HepG2 (cell line): ENCODE data around the gene CD248. TPM values are rescaled to one million over a fixed set of nuclear protein-coding genes. Genes with fewer than 3 reads are reported as not detected.

Experiments
- DR1 ChIP-seq: sonication (generic); formaldehyde crosslinking; IDR thresholded peaks from 2 replicates; pipeline ENCODE4 v1.8.0; 2021; ENCODE audit warnings: mild to moderate bottlenecking, missing genetic modification reagents, inconsistent platforms
- FOSL1 ChIP-seq: sonication (generic); formaldehyde crosslinking; IDR thresholded peaks from 2 replicates; pipeline ENCODE4 v1.9.0; 2021; ENCODE audit warnings: missing genetic modification reagents, borderline replicate concordance
- MAFF ChIP-seq: IDR thresholded peaks from 2 replicates; pipeline ENCODE4 v1.6.1; 2011; ENCODE audit warnings: low read depth, low read length, improper control_type of control experiment
- MEIS1 ChIP-seq: sonication (generic); formaldehyde crosslinking; IDR thresholded peaks from 2 replicates; pipeline ENCODE4 v1.9.0; 2021; ENCODE audit warnings: mild to moderate bottlenecking, missing genetic modification reagents, moderate library complexity, borderline replicate concordance
- RFXANK ChIP-seq: IDR thresholded peaks from 2 replicates; pipeline ENCODE4 v1.6.1; 2016
- TAF15 ChIP-seq: fragments of 200-400 bp; formaldehyde crosslinking; IDR thresholded peaks from one replicate; pipeline ENCODE4 v1.6.1; 2018; ENCODE audit warnings: mild to moderate bottlenecking, low read depth, low read length; ENCODE audit not compliant: poor library complexity, severe bottlenecking
- ZBTB7B ChIP-seq: sonication (generic); formaldehyde crosslinking; IDR thresholded peaks from 2 replicates; pipeline ENCODE4 v1.4.0; 2020; ENCODE audit warnings: missing genetic modification reagents
- ZC3H4 ChIP-seq: sonication (generic); formaldehyde crosslinking; IDR thresholded peaks from 2 replicates; pipeline ENCODE4 v1.4.0; 2020; ENCODE audit warnings: missing genetic modification reagents, borderline replicate concordance
- ZKSCAN8 ChIP-seq: IDR thresholded peaks from 2 replicates; pipeline ENCODE4 v1.6.1; 2016; ENCODE audit warnings: borderline replicate concordance, missing genetic modification reagents, missing compliant biosample characterization
- ZMAT3 ChIP-seq: sonication (generic); formaldehyde crosslinking; conservative IDR thresholded peaks from 2 replicates; pipeline ENCODE4 v1.7.0; 2021; ENCODE audit warnings: missing genetic modification reagents
- ZMYM2 ChIP-seq: sonication (generic); formaldehyde crosslinking; IDR thresholded peaks from 2 replicates; pipeline ENCODE4 v1.8.0; 2022; ENCODE audit warnings: mild to moderate bottlenecking, missing genetic modification reagents
- ZNF282 ChIP-seq: fragments of 450-650 bp; IDR thresholded peaks from 2 replicates; pipeline ENCODE4 v1.6.1; 2018; ENCODE audit not compliant: partially characterized antibody
- ZNF335 ChIP-seq: sonication (generic); formaldehyde crosslinking; IDR thresholded peaks from 2 replicates; pipeline ENCODE4 v1.4.0; 2020; ENCODE audit warnings: missing genetic modification reagents
- ZNF441 ChIP-seq: sonication (generic); formaldehyde crosslinking; IDR thresholded peaks from 2 replicates; pipeline ENCODE4 v1.7.0; 2021; ENCODE audit warnings: missing genetic modification reagents, borderline replicate concordance
- ZNF567 ChIP-seq: sonication (generic); formaldehyde crosslinking; IDR thresholded peaks from 2 replicates; pipeline ENCODE4 v1.8.1; 2023; ENCODE audit warnings: mild to moderate bottlenecking, missing genetic modification reagents, borderline replicate concordance
- ZNF713 ChIP-seq: sonication (generic); formaldehyde crosslinking; IDR thresholded peaks from 2 replicates; pipeline ENCODE4 v1.4.0; 2020; ENCODE audit warnings: mild to moderate bottlenecking, missing genetic modification reagents
- ZNF788 ChIP-seq: sonication (generic); formaldehyde crosslinking; IDR thresholded peaks from 2 replicates; pipeline ENCODE4 v1.5.0; 2020; ENCODE audit warnings: mild to moderate bottlenecking, missing genetic modification reagents, borderline replicate concordance
- polyA plus RNA-seq, 8 experiments: library from polyadenylated mRNA; depleted of rRNA in 3 of 8; stranded (reverse) in 7 of 8; unstranded in 1 of 8; fragments of >200 nt; fragmentation: Illumina TruSeq in 4 of 8; extraction: Trizol in 4 of 8; gene quantifications; 2 replicates each; pipeline versions ENCODE4 v1.2.1 to v1.2.3, GENCODE V29; 2011 to 2016; ENCODE audit warnings: low read depth in 4 of 8, missing spikeins in 1 of 8, mixed read lengths in 1 of 8; ENCODE audit not compliant: insufficient read depth in 1 of 8
- total RNA-seq, 5 experiments: library from RNA; depleted of rRNA; stranded (reverse); fragments of >200 nt; fragmentation: Illumina TruSeq; extraction: Trizol; gene quantifications; 2 replicates each; pipeline ENCODE4 v1.2.3, GENCODE V29; 2016; ENCODE audit warnings: low read depth in 1 of 5
- TF ChIP-seq, protein P1 (sequence below): sonication (generic); formaldehyde crosslinking; conservative IDR thresholded peaks from 2 replicates; pipeline ENCODE4 v1.4.0; 2020; ENCODE audit warnings: mild to moderate bottlenecking, missing genetic modification reagents, moderate library complexity
- TF ChIP-seq, protein P2 (sequence below): IDR thresholded peaks from 2 replicates; pipeline ENCODE4 v1.6.1; 2016; ENCODE audit warnings: low read depth
- TF ChIP-seq, protein P3 (sequence below): IDR thresholded peaks from 2 replicates; pipeline ENCODE4 v1.6.1; 2016
- TF ChIP-seq, protein P4 (sequence below): sonication (generic); formaldehyde crosslinking; conservative IDR thresholded peaks from 2 replicates; pipeline ENCODE4 v1.4.0; 2020; ENCODE audit warnings: missing genetic modification reagents

Gene CD248
- total and polyA plus RNA-seq, 2 of the 13 experiments (the other 11 are each of a cell fraction or from before 2014, with no cell fraction given), result 0.25 to 0.35 TPM

DNA sequence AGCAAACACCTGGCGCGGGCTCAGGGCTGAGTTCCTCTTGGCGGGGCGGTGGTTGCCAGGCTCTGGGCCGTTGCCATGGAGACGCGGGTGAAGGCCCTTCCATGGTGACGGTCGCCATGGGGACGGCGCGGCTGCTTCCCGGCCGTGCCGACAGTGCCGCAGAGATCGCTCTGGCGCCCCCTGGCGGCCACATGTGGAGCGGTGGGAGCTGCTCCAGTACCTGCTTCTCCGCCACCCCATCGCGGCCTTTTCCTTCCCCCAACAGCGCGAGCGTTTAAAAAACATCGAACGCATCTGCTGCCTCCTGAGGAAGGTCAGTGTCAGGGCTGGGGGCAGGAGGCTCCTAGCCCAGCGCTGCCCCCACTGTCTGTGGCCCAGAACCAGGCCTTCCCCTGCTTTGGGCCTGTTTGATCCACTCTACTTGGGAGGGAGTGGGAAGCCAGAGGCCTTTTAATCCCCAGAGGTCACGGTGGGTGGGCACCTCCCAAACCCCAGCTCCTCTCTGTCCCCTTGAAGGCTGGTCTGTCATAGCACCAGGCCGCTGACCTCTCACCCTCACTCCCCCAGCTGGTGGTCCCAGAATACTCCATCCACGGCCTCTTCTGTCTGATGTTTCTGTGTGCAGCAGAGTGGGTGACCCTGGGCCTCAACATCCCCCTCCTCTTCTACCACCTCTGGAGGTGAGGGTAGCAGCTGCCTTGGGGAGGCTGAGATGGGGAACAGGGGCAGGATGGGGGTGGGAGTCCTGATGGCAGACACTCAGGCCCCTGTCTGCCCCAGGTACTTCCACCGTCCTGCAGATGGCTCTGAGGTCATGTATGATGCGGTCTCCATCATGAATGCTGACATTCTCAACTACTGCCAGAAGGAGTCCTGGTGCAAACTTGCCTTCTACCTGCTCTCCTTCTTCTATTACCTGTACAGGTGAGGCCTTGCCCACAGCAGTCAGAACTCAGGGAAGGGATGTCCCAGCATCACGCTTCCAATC lies 34.1 kb downstream of the CD248 start (continued):
- TF ChIP-seq ZMYM2 (CRISPR knock-in tag) (no peak), ZNF282 (no peak), ZMAT3 (0 out of 2 replicates have a peak, but pooled peaks have one; percentile 2), ZNF788 (CRISPR knock-in tag) (no peak), RFXANK (CRISPR knock-in tag) (no peak), ZNF713 (no peak), ZNF441 (CRISPR knock-in tag) (no peak), MEIS1 (CRISPR knock-in tag) (no peak), ZNF335 (CRISPR knock-in tag) (no peak), DR1 (no peak; the same call in 1 of the 2 replicates), ZC3H4 (CRISPR knock-in tag) (no peak), ZBTB7B (CRISPR knock-in tag) (no peak), MAFF (no peak), FOSL1 (no peak), ZNF567 (CRISPR knock-in tag) (0 out of 2 replicates have a peak, but pooled peaks have one; percentile 63), TAF15 (no peak), ZKSCAN8 (CRISPR knock-in tag) (no peak; the same call in 1 of the 2 replicates)
- TF ChIP-seq, protein P1, sequence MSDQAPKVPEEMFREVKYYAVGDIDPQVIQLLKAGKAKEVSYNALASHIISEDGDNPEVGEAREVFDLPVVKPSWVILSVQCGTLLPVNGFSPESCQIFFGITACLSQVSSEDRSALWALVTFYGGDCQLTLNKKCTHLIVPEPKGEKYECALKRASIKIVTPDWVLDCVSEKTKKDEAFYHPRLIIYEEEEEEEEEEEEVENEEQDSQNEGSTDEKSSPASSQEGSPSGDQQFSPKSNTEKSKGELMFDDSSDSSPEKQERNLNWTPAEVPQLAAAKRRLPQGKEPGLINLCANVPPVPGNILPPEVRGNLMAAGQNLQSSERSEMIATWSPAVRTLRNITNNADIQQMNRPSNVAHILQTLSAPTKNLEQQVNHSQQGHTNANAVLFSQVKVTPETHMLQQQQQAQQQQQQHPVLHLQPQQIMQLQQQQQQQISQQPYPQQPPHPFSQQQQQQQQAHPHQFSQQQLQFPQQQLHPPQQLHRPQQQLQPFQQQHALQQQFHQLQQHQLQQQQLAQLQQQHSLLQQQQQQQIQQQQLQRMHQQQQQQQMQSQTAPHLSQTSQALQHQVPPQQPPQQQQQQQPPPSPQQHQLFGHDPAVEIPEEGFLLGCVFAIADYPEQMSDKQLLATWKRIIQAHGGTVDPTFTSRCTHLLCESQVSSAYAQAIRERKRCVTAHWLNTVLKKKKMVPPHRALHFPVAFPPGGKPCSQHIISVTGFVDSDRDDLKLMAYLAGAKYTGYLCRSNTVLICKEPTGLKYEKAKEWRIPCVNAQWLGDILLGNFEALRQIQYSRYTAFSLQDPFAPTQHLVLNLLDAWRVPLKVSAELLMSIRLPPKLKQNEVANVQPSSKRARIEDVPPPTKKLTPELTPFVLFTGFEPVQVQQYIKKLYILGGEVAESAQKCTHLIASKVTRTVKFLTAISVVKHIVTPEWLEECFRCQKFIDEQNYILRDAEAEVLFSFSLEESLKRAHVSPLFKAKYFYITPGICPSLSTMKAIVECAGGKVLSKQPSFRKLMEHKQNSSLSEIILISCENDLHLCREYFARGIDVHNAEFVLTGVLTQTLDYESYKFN (CRISPR knock-in tag), result peak; percentile 37; the same call in 1 of the 2 replicates
- TF ChIP-seq, protein P2, sequence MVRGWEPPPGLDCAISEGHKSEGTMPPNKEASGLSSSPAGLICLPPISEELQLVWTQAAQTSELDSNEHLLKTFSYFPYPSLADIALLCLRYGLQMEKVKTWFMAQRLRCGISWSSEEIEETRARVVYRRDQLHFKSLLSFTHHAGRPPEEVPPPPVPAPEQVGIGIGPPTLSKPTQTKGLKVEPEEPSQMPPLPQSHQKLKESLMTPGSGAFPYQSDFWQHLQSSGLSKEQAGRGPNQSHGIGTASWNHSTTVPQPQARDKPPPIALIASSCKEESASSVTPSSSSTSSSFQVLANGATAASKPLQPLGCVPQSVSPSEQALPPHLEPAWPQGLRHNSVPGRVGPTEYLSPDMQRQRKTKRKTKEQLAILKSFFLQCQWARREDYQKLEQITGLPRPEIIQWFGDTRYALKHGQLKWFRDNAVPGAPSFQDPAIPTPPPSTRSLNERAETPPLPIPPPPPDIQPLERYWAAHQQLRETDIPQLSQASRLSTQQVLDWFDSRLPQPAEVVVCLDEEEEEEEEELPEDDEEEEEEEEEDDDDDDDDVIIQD (CRISPR knock-in tag), result 0 out of 2 replicates have a peak, but pooled peaks have one; percentile 13
- TF ChIP-seq, protein P3, sequence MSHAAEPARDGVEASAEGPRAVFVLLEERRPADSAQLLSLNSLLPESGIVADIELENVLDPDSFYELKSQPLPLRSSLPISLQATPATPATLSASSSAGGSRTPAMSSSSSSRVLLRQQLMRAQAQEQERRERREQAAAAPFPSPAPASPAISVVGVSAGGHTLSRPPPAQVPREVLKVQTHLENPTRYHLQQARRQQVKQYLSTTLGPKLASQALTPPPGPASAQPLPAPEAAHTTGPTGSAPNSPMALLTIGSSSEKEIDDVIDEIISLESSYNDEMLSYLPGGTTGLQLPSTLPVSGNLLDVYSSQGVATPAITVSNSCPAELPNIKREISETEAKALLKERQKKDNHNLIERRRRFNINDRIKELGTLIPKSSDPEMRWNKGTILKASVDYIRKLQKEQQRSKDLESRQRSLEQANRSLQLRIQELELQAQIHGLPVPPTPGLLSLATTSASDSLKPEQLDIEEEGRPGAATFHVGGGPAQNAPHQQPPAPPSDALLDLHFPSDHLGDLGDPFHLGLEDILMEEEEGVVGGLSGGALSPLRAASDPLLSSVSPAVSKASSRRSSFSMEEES (CRISPR knock-in tag), result no peak
- TF ChIP-seq, protein P4, sequence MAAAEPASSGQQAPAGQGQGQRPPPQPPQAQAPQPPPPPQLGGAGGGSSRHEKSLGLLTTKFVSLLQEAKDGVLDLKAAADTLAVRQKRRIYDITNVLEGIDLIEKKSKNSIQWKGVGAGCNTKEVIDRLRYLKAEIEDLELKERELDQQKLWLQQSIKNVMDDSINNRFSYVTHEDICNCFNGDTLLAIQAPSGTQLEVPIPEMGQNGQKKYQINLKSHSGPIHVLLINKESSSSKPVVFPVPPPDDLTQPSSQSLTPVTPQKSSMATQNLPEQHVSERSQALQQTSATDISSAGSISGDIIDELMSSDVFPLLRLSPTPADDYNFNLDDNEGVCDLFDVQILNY (CRISPR knock-in tag), result no peak
